Measurements from ENCODE around the gene TMEM213. TPM values are rescaled to one million over a fixed set of nuclear protein-coding genes. Genes with fewer than 3 reads are reported as not detected.

The TMEM213 gene
- total and polyA plus RNA-seq, 9 of the 15 experiments (the other 6 are each of a cell fraction or from before 2014, with no cell fraction given): not detected

DNA sequence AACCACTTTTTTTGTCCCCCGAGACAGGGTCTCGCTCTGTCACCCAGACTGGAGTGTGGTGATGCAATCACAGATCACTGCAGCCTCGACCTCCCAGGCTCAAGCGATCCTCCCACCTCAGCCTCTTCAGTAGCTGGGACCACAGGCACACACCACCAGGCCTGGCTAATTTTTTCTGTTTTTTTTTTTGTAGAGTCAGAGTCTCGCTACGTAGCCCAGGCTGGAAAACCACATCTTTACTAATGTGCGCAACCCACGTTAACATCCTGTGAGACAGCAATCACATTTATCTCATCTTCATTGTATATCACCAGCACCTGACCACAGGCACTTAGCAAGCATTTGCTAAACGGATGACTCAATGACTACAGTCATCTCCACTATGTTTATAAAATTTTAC lies 78.0 kb downstream of the TMEM213 start (continued):
- TF ChIP-seq, protein P1, sequence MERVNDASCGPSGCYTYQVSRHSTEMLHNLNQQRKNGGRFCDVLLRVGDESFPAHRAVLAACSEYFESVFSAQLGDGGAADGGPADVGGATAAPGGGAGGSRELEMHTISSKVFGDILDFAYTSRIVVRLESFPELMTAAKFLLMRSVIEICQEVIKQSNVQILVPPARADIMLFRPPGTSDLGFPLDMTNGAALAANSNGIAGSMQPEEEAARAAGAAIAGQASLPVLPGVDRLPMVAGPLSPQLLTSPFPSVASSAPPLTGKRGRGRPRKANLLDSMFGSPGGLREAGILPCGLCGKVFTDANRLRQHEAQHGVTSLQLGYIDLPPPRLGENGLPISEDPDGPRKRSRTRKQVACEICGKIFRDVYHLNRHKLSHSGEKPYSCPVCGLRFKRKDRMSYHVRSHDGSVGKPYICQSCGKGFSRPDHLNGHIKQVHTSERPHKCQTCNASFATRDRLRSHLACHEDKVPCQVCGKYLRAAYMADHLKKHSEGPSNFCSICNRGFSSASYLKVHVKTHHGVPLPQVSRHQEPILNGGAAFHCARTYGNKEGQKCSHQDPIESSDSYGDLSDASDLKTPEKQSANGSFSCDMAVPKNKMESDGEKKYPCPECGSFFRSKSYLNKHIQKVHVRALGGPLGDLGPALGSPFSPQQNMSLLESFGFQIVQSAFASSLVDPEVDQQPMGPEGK (CRISPR knock-in tag; IDR thresholded peaks at IDR 0.05; ENCODE audit: borderline replicate concordance): no peak
- TF ChIP-seq NCOA2 (IDR thresholded peaks at IDR 0.05; ENCODE audit: partially characterized antibody in 2 of 2) (no peak), ZNF384 (IDR thresholded peaks at IDR 0.05; ENCODE audit: low read depth, low read length) (0 out of 2 replicates have a peak, but pooled peaks have one; percentile 6), SMARCE1 (IDR thresholded peaks at IDR 0.05) (peak; percentile 54; the same call in 1 of the 2 replicates), SMAD2 (IDR thresholded peaks at IDR 0.05; ENCODE audit: low read depth, low read length) (no peak), ZNF121 (CRISPR knock-in tag; conservative IDR thresholded peaks at IDR 0.05) (no peak), JUND (IDR thresholded peaks at IDR 0.05; ENCODE audit: borderline replicate concordance, low read depth, low read length) (peak; percentile 39; the same call in 1 of the 2 replicates), JUND (tag; IDR thresholded peaks at IDR 0.05; ENCODE audit: borderline replicate concordance, low read depth, low read length) (peak; percentile 51; the same call in 1 of the 3 replicates), MTA2 (IDR thresholded peaks at IDR 0.05; ENCODE audit: low read depth) (no peak), PML (IDR thresholded peaks at IDR 0.05; ENCODE audit: low read length) (no peak), ZNF24 (IDR thresholded peaks at IDR 0.05) (peak; percentile 52; the same call in 1 of the 2 replicates), POU5F1 (IDR thresholded peaks at IDR 0.05; ENCODE audit: borderline replicate concordance, low read depth, low read length, partially characterized antibody) (no peak), FOXA1 (IDR thresholded peaks at IDR 0.05; ENCODE audit: borderline replicate concordance) (no peak), HNRNPLL (IDR thresholded peaks at IDR 0.05; ENCODE audit: low read depth, low read length, poor library complexity, severe bottlenecking) (peak; percentile 94), MCM3 (IDR thresholded peaks at IDR 0.05) (no peak), ATF3 (IDR thresholded peaks at IDR 0.05) (peak; percentile 75), ATF3 (CRISPR knock-in tag; conservative IDR thresholded peaks at IDR 0.05) (no peak), MITF (IDR thresholded peaks at IDR 0.05) (0 out of 2 replicates have a peak, but pooled peaks have one; percentile 15), CEBPG (CRISPR knock-in tag; IDR thresholded peaks at IDR 0.05) (peak; percentile 70), CEBPG (tag; conservative IDR thresholded peaks at IDR 0.05 in 1 of 2, IDR thresholded peaks at IDR 0.05 in 1 of 2) (peak; percentile 82 to 87), MTA1 (IDR thresholded peaks at IDR 0.05; ENCODE audit: borderline replicate concordance) (peak; percentile 20; the same call in 1 of the 2 replicates), PHB2 (IDR thresholded peaks at IDR 0.05; ENCODE audit: low read depth) (no peak)
- TF ChIP-seq, protein P2, sequence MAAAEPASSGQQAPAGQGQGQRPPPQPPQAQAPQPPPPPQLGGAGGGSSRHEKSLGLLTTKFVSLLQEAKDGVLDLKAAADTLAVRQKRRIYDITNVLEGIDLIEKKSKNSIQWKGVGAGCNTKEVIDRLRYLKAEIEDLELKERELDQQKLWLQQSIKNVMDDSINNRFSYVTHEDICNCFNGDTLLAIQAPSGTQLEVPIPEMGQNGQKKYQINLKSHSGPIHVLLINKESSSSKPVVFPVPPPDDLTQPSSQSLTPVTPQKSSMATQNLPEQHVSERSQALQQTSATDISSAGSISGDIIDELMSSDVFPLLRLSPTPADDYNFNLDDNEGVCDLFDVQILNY (CRISPR knock-in tag; IDR thresholded peaks at IDR 0.05): no peak
